AG04449 (cell line): ENCODE measurements around the gene FIGNL2.

Experiments used
- CTCF ChIA-PET: fragments of 350-600 bp; formaldehyde crosslinking; extraction: SDS; loops from one replicate; lab custom pipeline; 2021; ENCODE audit warnings: antibody characterized with exemption; lab: Yijun Ruan, JAX
- POLR2A ChIA-PET: fragments of 400-600, 350-600 bp; formaldehyde crosslinking; extraction: SDS; loops from one replicate; lab custom pipeline; 2020; ENCODE audit warnings: antibody characterized with exemption, inconsistent platforms; lab: Yijun Ruan, JAX
- DNase-seq: peaks from one replicate; pipeline ENCODE4 v3.0.0-alpha.2; 2010; ENCODE audit warnings: low read depth, low spot score
- H3K4me3 ChIP-seq: 2 replicates; pipeline ENCODE4 v1.5.1; 2011; ENCODE audit warnings: low read depth, mild to moderate bottlenecking, control low read depth, low read length
- CTCF ChIP-seq: IDR thresholded peaks from one replicate; pipeline ENCODE4 v1.5.1; 2011; ENCODE audit warnings: mild to moderate bottlenecking, moderate library complexity, low read length, control low read depth, inconsistent platforms; ENCODE audit not compliant: insufficient read depth; ENCODE audit errors: missing control alignments

The FIGNL2 gene, protein sequence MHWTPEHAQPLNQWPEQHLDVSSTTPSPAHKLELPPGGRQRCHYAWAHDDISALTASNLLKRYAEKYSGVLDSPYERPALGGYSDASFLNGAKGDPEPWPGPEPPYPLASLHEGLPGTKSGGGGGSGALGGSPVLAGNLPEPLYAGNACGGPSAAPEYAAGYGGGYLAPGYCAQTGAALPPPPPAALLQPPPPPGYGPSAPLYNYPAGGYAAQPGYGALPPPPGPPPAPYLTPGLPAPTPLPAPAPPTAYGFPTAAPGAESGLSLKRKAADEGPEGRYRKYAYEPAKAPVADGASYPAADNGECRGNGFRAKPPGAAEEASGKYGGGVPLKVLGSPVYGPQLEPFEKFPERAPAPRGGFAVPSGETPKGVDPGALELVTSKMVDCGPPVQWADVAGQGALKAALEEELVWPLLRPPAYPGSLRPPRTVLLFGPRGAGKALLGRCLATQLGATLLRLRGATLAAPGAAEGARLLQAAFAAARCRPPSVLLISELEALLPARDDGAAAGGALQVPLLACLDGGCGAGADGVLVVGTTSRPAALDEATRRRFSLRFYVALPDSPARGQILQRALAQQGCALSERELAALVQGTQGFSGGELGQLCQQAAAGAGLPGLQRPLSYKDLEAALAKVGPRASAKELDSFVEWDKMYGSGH

GRCh38 chr12:51848326-51848727 lies at the start of gene FIGNL2:
TSS of gene FIGNL2 (minus strand) at chr12:51848718. CDS start at chr12:51822413, 26,305 bp downstream.
- no peak for TF ChIP-seq CTCF
- ChIA-PET POLR2A (no interaction called here), CTCF (no interaction called here)
- DNase-seq = no peak
- peak within 1 kb of the TSS; percentile 39 for H3K4me3 ChIP-seq

GRCh38 chr12:51897181-51897580 lies 48.7 kb upstream of the FIGNL2 start:
- TF ChIP-seq CTCF = no peak
- ChIA-PET POLR2A (no interaction called here), CTCF (interaction anchor here (1.3 to 32.5 kb wide), 8 partner anchors 10 to 127 kb away, joined by 3 to 621 read pairs (median 6); partner anchors contain the start of genes ACVRL1 and ANKRD33)
- DNase-seq = no peak
- H3K4me3 ChIP-seq = no peak overlapping the region

DNA sequence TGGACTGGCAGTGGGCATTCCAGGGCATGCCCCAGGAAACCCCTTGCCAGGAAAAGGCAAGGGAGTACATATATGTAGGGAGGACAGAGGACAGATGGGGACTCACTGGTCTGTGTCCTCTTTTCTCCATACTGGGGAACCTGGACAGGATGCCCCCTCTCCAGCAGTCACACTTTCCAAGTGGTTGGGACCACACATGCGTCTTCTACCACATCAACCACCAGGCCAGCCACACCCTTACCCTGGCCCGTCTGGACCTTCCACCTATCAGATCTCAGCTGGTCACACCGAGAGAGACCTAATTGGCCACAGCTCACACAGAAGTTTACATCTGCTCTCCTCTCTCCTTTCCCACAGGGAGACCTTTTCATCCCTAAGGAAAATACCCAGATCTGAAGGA lies 47.7 kb upstream of the FIGNL2 start:
- POLR2A ChIA-PET = no interaction called here
- TF ChIP-seq CTCF = no peak
- DNase-seq = no peak
- no peak overlapping the region for H3K4me3 ChIP-seq
- CTCF ChIA-PET = interaction anchor here (0.9 to 32.5 kb wide), 12 partner anchors 10 to 128 kb away, joined by 3 to 621 read pairs (median 6); partner anchors contain the start of gene ACVRL1

DNA sequence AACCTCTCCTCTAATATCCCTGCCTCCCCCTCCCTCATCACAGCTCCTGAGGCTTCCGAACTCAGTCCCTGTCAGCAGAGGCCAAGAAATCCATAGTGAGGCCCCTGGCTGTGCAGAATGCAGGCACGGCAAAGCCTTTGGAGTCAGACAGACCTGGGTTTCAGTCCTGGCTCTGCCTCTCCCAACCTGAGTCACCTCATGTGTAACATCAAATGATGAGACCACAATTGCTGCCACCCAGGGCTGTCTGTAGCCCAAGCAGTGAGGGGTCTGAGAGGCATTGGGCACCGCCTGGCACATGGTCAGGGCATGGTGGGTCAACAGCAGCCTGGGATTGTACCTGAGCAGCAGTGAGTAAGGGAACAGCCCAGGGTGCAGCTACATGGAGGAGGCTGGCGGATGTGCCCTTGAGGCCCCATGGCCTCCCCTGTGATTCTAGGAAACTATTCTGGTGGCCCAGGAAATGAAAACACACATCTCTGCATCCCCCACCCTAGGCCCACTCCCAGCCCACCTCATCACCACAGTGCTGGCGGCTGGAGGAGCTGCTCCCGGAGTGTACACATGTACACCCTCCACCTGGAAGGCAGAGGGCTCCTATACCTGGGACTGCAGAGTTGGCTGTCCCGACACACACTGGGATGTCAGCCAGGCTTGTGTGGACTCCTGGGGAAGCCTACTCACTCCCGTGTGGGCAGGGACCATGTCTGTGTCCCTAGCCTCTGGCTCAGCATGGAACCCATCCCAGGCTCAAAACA lies 47.0 kb upstream of the FIGNL2 start:
- no peak overlapping the region for H3K4me3 ChIP-seq
- ChIA-PET POLR2A (interaction anchor here (1.3 kb wide), 1 partner anchor 12 kb away, joined by 3 read pairs; the partner anchor contains the start of gene ACVRL1), CTCF (interaction anchor here (0.9 to 32.5 kb wide), 22 partner anchors 9 to 129 kb away, joined by 3 to 621 read pairs (median 6); partner anchors contain the start of gene ACVRL1)
- no peak for DNase-seq
- no peak for TF ChIP-seq CTCF

GRCh38 chr12:51893786-51894185 lies 45.3 kb upstream of the FIGNL2 start:
- no peak for TF ChIP-seq CTCF
- no peak for DNase-seq
- H3K4me3 ChIP-seq = no peak overlapping the region
- POLR2A ChIA-PET = no interaction called here
- CTCF ChIA-PET = interaction anchor here (0.8 to 32.5 kb wide), 20 partner anchors 12 to 472 kb away, joined by 3 to 621 read pairs (median 10); partner anchors contain the start of gene ACVRL1
